Left lung (tissue), 10 donors: ENCODE data around the gene TGFBI. TPM values are rescaled to one million over a fixed set of nuclear protein-coding genes. Genes with fewer than 3 reads are reported as not detected.
A peak's percentile ranks its signal among the peaks of the same experiment; 100 is the strongest.
"Not testable (repeated sequence)": the region's sequence is repeated elsewhere in the genome, so short reads cannot be mapped to it uniquely, and the experiment has no call there.

Experiments used
- ATAC-seq: fragments of 200-7000 bp; cut with Tn5 transposase; one replicate; pipeline ENCODE4 v1.9.1; 2020; ENCODE audit warnings: moderate library complexity
- DNase-seq, 4 donors: peaks; one replicate each; pipeline ENCODE4 v3.0.0-alpha.2; 2013 to 2020
- H3K27ac ChIP-seq, 2 donors: fragments of 200-600 bp; sonication (generic) in 1 of 2; one replicate each; pipeline versions ENCODE4 v1.5.0 to v1.8.0; 2020 to 2021
- H3K27me3 ChIP-seq, 2 donors: fragments of 200-600 bp; sonication (generic) in 1 of 2; one replicate each; pipeline versions ENCODE4 v1.5.0 to v1.8.0; 2020 to 2021
- H3K36me3 ChIP-seq, 2 donors: fragments of 200-600 bp; sonication (generic) in 1 of 2; one replicate each; pipeline versions ENCODE4 v1.5.0 to v1.8.0; 2020 to 2021
- H3K4me1 ChIP-seq, 2 donors: fragments of 200-600 bp; one replicate each; pipeline ENCODE4 v1.8.0; 2021
- H3K4me3 ChIP-seq, 2 donors: fragments of 200-600 bp; sonication (generic) in 1 of 2; one replicate each; pipeline versions ENCODE4 v1.5.0 to v1.8.0; 2020 to 2021; ENCODE audit warnings: mild to moderate bottlenecking in 1 of 2
- H3K9me3 ChIP-seq, 2 donors: fragments of 200-600 bp; sonication (generic) in 1 of 2; one replicate each; pipeline versions ENCODE4 v1.5.0 to v1.8.0; 2020 to 2021
- intact Hi-C, 2 donors: fragments of 100-400 bp; cut with DNase I; formaldehyde crosslinking; loops; one replicate each; pipeline versions ENCODE4 v1.11.2 to v1.14.2; 2022
- polyA plus RNA-seq, 6 donors: library from polyadenylated mRNA; unstranded; fragments of 120-200 nt; gene quantifications; one replicate each; pipeline ENCODE4 v1.2.1, GENCODE V29; 2013; ENCODE audit not compliant: insufficient read length in 6 of 6
- total RNA-seq, 2 donors: library from RNA; stranded (reverse); fragmentation: NEBNext Ultra II Directional; extraction: Animal tissue kit (Norgen Biotek cat#: 25700); gene quantifications; one replicate each; pipeline ENCODE4 v1.2.1, GENCODE V29; 2021
- TF ChIP-seq, protein P1 (sequence below), 2 donors: fragments of 200-600 bp; sonication (generic) in 1 of 2; IDR thresholded peaks; one replicate each; pipeline versions ENCODE4 v1.5.0 to v1.8.0; 2021; ENCODE audit warnings: antibody characterized with exemption in 2 of 2
- donor health status: DM: no; HTN: yes; CAD: no.
- donor health status: DM: no; HTN: no; CAD: no.

TGFBI gene
- total and polyA plus RNA-seq, 8 donors = 124 to 222 (median 146) TPM

DNA sequence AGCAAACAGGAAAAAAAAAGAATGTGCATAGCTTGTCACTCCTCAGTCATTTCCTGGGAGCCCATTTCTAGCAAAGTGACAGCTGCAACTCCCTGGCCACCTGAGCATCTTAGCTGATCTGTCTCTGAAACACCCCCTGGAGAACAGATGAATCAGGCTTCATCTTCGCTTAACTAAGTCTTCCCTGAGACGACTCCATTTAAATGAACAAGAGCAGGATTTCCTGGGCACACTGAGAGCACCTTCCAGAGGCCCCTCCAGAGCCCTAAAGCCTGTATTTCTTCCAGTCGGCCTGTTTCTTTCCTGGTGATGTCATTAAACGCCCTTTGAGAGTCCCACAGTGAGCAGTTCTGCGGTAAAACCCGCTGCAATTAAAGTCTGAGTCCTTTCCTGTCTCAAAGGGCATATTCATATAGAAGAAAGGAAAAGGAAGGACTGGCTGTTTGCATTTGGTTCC, 13.9 kb downstream of the TGFBI start:
- DNase-seq (peak in 1 of 4 donors; percentile 5), ATAC-seq (no peak)

DNA sequence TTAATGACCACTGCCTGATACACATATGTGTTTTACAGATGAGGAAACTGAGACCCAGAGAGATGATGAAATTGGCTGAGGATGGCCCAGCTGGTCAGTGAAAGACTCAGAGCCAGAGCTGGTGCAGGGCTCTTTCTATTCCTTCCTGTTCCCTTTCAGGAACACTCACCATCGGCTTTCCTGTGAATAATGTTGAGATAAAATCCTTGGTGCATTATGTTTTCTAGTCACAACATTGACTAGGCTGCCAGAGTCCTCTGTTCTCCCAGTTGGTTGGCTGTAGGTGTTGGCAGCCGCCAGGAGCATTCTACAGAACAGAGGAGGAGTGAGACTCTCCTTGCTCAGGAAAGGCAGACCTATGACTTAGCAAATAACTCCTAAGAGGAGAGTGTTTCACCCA, 14.8 kb downstream of the TGFBI start:
- TF ChIP-seq, protein P1, sequence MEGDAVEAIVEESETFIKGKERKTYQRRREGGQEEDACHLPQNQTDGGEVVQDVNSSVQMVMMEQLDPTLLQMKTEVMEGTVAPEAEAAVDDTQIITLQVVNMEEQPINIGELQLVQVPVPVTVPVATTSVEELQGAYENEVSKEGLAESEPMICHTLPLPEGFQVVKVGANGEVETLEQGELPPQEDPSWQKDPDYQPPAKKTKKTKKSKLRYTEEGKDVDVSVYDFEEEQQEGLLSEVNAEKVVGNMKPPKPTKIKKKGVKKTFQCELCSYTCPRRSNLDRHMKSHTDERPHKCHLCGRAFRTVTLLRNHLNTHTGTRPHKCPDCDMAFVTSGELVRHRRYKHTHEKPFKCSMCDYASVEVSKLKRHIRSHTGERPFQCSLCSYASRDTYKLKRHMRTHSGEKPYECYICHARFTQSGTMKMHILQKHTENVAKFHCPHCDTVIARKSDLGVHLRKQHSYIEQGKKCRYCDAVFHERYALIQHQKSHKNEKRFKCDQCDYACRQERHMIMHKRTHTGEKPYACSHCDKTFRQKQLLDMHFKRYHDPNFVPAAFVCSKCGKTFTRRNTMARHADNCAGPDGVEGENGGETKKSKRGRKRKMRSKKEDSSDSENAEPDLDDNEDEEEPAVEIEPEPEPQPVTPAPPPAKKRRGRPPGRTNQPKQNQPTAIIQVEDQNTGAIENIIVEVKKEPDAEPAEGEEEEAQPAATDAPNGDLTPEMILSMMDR (IDR thresholded peaks at IDR 0.05) = no peak
- ATAC-seq (no peak), DNase-seq (peak in 1 of 4 donors; percentile 2)
- Histone ChIP-seq H3K4me1 (peaks cover 0 to 22% of the 10 kb centered on the region in 2 donors), H3K9me3 (no peaks in the 10 kb centered on the region), H3K36me3 (peaks cover 0 to 45% of the 10 kb centered on the region in 2 donors), H3K4me3 (no peak overlapping the region), H3K27me3 (no peaks in the 10 kb centered on the region), H3K27ac (no peak overlapping the region)
- intact Hi-C loops = no loop called here

More for the DNA sequence above, 13.9 kb downstream of the TGFBI start:
- H3K27me3 ChIP-seq = no peaks in the 10 kb centered on the region
- H3K4me3 ChIP-seq = no peak overlapping the region
- H3K36me3 ChIP-seq = peaks cover 0 to 38% of the 10 kb centered on the region in 2 donors
- intact Hi-C loops = no loop called here
- no peaks in the 10 kb centered on the region for H3K9me3 ChIP-seq
- TF ChIP-seq, protein P1 (IDR thresholded peaks at IDR 0.05) = no peak
- peaks cover 0 to 21% of the 10 kb centered on the region in 2 donors for H3K4me1 ChIP-seq
- no peak overlapping the region for H3K27ac ChIP-seq

DNA sequence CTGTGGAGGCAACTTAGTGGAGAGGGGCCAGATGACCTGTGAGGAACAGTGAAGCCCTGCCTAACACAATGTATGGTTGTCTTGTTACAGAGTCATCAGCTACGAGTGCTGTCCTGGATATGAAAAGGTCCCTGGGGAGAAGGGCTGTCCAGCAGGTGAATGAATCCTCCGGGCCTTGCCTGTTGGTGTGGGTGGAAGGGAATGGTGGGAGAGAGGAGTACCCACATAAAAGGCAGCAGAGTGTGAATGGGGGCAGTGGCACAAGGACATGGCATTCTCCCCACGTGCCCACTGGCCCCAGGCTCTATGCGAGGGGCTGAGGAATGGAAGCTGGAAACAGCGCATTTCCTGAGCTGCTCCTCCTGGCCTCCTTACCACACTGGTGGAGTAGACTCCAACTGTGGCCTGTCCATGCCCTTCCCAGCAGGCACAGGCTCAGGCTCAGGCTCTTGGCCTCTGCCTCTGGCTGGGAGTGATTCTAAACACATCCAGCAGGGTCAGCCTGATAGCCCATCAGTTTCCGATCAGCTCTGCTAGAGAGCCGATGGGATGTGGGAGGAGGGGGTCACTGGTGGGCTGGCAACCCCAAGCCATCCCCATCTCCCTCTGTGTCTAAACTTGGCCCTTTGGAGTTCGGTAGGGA, 15.3 kb downstream of the TGFBI start:
- Histone ChIP-seq H3K27me3 (no peaks in the 10 kb centered on the region), H3K36me3 (peaks cover 0 to 43% of the 10 kb centered on the region in 2 donors), H3K9me3 (no peaks in the 10 kb centered on the region), H3K27ac (no peak overlapping the region), H3K4me3 (no peak overlapping the region), H3K4me1 (peaks cover 0 to 22% of the 10 kb centered on the region in 2 donors)
- ATAC-seq (no peak), DNase-seq (peak in 1 of 4 donors; percentile 20)
- intact Hi-C loops = no loop called here
- TF ChIP-seq, protein P1 (IDR thresholded peaks at IDR 0.05) = no peak

DNA sequence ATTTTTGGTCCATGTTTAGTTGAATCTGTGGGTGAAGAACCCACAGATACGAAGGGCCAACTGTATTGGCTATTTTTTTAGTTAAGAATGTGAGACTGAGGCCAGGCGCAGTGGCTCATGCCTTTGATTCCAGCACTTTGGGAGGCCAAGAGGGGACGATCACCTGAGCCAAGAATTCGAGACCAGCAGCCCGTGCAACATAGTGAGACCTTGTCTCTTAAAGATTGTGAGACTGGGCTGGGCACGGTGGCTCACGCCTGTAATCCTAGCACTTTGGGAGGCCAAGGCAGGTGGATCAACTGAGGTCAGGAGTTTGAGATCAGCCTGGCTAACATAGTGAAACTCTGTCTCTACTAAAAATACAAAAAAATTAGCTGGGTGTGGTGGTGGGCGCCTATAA, 16.2 kb downstream of the TGFBI start:
- intact Hi-C loops, ATAC-seq, H3K27ac ChIP-seq, H3K27me3 ChIP-seq, H3K9me3 ChIP-seq, H3K4me3 ChIP-seq: not testable (repeated sequence)
- Histone ChIP-seq H3K4me1 (peaks cover 0 to 22% of the 10 kb centered on the region in 2 donors), H3K36me3 (peaks cover 0 to 42% of the 10 kb centered on the region in 2 donors)
- peak in 1 of 4 donors; percentile 13 for DNase-seq

DNA sequence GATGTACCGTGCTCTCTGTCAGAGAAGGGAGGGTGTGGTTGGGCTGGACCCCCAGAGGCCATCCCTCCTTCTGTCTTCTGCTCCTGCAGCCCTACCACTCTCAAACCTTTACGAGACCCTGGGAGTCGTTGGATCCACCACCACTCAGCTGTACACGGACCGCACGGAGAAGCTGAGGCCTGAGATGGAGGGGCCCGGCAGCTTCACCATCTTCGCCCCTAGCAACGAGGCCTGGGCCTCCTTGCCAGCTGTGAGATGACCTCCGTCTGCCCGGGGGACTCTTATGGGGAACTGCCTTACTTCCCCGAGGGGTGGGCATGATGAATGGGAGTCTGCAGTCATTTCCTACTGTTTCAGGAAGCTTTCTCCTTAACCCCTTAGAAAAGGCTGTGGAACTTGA, 17.5 kb downstream of the TGFBI start:
- no peak overlapping the region for H3K4me3 ChIP-seq
- DNase-seq (peak in 1 of 4 donors; percentile 26), ATAC-seq (no peak)
- H3K4me1 ChIP-seq = peaks cover 0 to 22% of the 10 kb centered on the region in 2 donors
- peaks cover 0 to 40% of the 10 kb centered on the region in 2 donors for H3K36me3 ChIP-seq
- no peaks in the 10 kb centered on the region for H3K9me3 ChIP-seq
- H3K27ac ChIP-seq = no peak overlapping the region
- TF ChIP-seq, protein P1 (IDR thresholded peaks at IDR 0.05) = no peak
- intact Hi-C loops = no loop called here
- H3K27me3 ChIP-seq = no peaks in the 10 kb centered on the region
